Stimulated activated effector memory CD8-positive, alpha-beta T cell treated with anti-CD3 and anti-CD28 coated beads, Interleukin-12 subunit alpha, Interleukin-12 subunit beta, amount 100 ng/mL, for 72 hours (primary cell): Measurements from ENCODE around the gene ULK4.
"Not testable (repeated sequence)": the region's sequence is repeated elsewhere in the genome, so short reads cannot be mapped to it uniquely, and the experiment has no call there.

Experiments
- ATAC-seq: fragments of 150-1000 bp; cut with Tn5 transposase; 2 replicates; pipeline ENCODE4 v1.10.0; 2021
- DNase-seq, 2 donors: peaks; one replicate each; pipeline ENCODE4 v3.0.0; 2021 to 2022; ENCODE audit warnings: low spot score in 2 of 2
- H3K27ac Mint-ChIP-seq: one replicate; pipeline ENCODE4 v1.8.0; 2022; ENCODE audit warnings: mild to moderate bottlenecking, mixed read lengths
- H3K36me3 Mint-ChIP-seq: one replicate; pipeline ENCODE4 v1.8.0; 2022; ENCODE audit warnings: mild to moderate bottlenecking, mixed read lengths
- H3K4me1 Mint-ChIP-seq: one replicate; pipeline ENCODE4 v1.8.0; 2022; ENCODE audit warnings: mixed read lengths
- H3K4me3 Mint-ChIP-seq: one replicate; pipeline ENCODE4 v1.8.0; 2022; ENCODE audit warnings: mild to moderate bottlenecking, mixed read lengths
- H3K9me3 Mint-ChIP-seq: one replicate; pipeline ENCODE4 v1.8.0; 2022; ENCODE audit warnings: mixed read lengths

ULK4 gene

GRCh38 chr3:41556245-41556644, 405.7 kb downstream of the ULK4 start:
- H3K4me1 Mint-ChIP-seq, DNase-seq, H3K27ac Mint-ChIP-seq, H3K9me3 Mint-ChIP-seq, H3K36me3 Mint-ChIP-seq, ATAC-seq, H3K4me3 Mint-ChIP-seq: not testable (repeated sequence)

- H3K9me3 Mint-ChIP-seq: no peaks in the 10 kb centered on the region
Observed at GRCh38 chr3:41532976-41533375, 428.9 kb downstream of the ULK4 start.

GRCh38 chr3:41526995-41527573, 434.8 kb downstream of the ULK4 start:
- H3K27ac Mint-ChIP-seq: no peak overlapping the region
- no peak overlapping the region for H3K4me3 Mint-ChIP-seq

More at GRCh38 chr3:41532976-41533375, 428.9 kb downstream of the ULK4 start:
- Mint-ChIP-seq H3K4me1 (no peaks in the 10 kb centered on the region), H3K36me3 (no peaks in the 10 kb centered on the region), H3K27ac (no peak overlapping the region), H3K4me3 (no peak overlapping the region)
- DNase-seq (no peak), ATAC-seq (no peak)

GRCh38 chr3:41525303-41526064, 436.4 kb downstream of the ULK4 start:
- no peaks in the 10 kb centered on the region for H3K36me3 Mint-ChIP-seq
- H3K27ac Mint-ChIP-seq: no peak overlapping the region
- no peak overlapping the region for H3K4me3 Mint-ChIP-seq
- DNase-seq (no peak), ATAC-seq (no peak)
- H3K4me1 Mint-ChIP-seq: no peaks in the 10 kb centered on the region
- no peaks in the 10 kb centered on the region for H3K9me3 Mint-ChIP-seq

More at GRCh38 chr3:41526995-41527573, 434.8 kb downstream of the ULK4 start:
- Mint-ChIP-seq H3K9me3 (no peaks in the 10 kb centered on the region), H3K4me1 (no peaks in the 10 kb centered on the region), H3K36me3 (no peaks in the 10 kb centered on the region)
- DNase-seq: no peak
- no peak for ATAC-seq

GRCh38 chr3:41523897-41524296, 438.0 kb downstream of the ULK4 start:
- no peaks in the 10 kb centered on the region for H3K36me3 Mint-ChIP-seq
- no peak overlapping the region for H3K4me3 Mint-ChIP-seq
- H3K9me3 Mint-ChIP-seq: no peaks in the 10 kb centered on the region
- DNase-seq (no peak), ATAC-seq (no peak)
- H3K4me1 Mint-ChIP-seq: no peaks in the 10 kb centered on the region
- no peak overlapping the region for H3K27ac Mint-ChIP-seq

GRCh38 chr3:41522612-41523011, 439.3 kb downstream of the ULK4 start:
- H3K4me3 Mint-ChIP-seq: no peak overlapping the region
- H3K36me3 Mint-ChIP-seq: no peaks in the 10 kb centered on the region
- H3K4me1 Mint-ChIP-seq: no peaks in the 10 kb centered on the region
- ATAC-seq (no peak), DNase-seq (no peak)
- H3K9me3 Mint-ChIP-seq: no peaks in the 10 kb centered on the region
- H3K27ac Mint-ChIP-seq: no peak overlapping the region

- no peak overlapping the region for H3K27ac Mint-ChIP-seq
- H3K9me3 Mint-ChIP-seq: peaks cover 5% of the 10 kb centered on the region
- no peaks in the 10 kb centered on the region for H3K36me3 Mint-ChIP-seq
- no peak overlapping the region for H3K4me3 Mint-ChIP-seq
- H3K4me1 Mint-ChIP-seq: no peaks in the 10 kb centered on the region
- ATAC-seq: no peak
- DNase-seq: no peak
Observed at GRCh38 chr3:41521010-41521655, 440.8 kb downstream of the ULK4 start.

- H3K36me3 Mint-ChIP-seq: no peaks in the 10 kb centered on the region
- DNase-seq: no peak
- ATAC-seq: no peak
- no peaks in the 10 kb centered on the region for H3K4me1 Mint-ChIP-seq
- peaks cover 12% of the 10 kb centered on the region for H3K9me3 Mint-ChIP-seq
- H3K4me3 Mint-ChIP-seq: no peak overlapping the region
- no peak overlapping the region for H3K27ac Mint-ChIP-seq
Observed at GRCh38 chr3:41519746-41520145, 442.2 kb downstream of the ULK4 start.

GRCh38 chr3:41518626-41519025, 443.3 kb downstream of the ULK4 start:
- H3K27ac Mint-ChIP-seq: no peak overlapping the region
- H3K9me3 Mint-ChIP-seq: peaks cover 12% of the 10 kb centered on the region
- no peak for ATAC-seq
- no peaks in the 10 kb centered on the region for H3K36me3 Mint-ChIP-seq
- H3K4me3 Mint-ChIP-seq: no peak overlapping the region
- no peak for DNase-seq
- H3K4me1 Mint-ChIP-seq: no peaks in the 10 kb centered on the region

- no peak for DNase-seq
- Mint-ChIP-seq H3K4me1 (no peaks in the 10 kb centered on the region), H3K4me3 (no peak overlapping the region), H3K27ac (no peak overlapping the region), H3K36me3 (no peaks in the 10 kb centered on the region), H3K9me3 (peaks cover 24% of the 10 kb centered on the region)
- ATAC-seq: no peak
Observed at GRCh38 chr3:41508063-41508696, 453.7 kb downstream of the ULK4 start.

GRCh38 chr3:41507336-41508062, 454.4 kb downstream of the ULK4 start:
- no peak for ATAC-seq
- no peak for DNase-seq
- no peaks in the 10 kb centered on the region for H3K4me1 Mint-ChIP-seq
- no peak overlapping the region for H3K27ac Mint-ChIP-seq
- no peaks in the 10 kb centered on the region for H3K36me3 Mint-ChIP-seq
- no peak overlapping the region for H3K4me3 Mint-ChIP-seq
- H3K9me3 Mint-ChIP-seq: peaks cover 18% of the 10 kb centered on the region

GRCh38 chr3:41503998-41504623, 457.8 kb downstream of the ULK4 start:
- ATAC-seq (no peak), DNase-seq (no peak)
- Mint-ChIP-seq H3K9me3 (peaks cover 4% of the 10 kb centered on the region), H3K4me1 (no peaks in the 10 kb centered on the region), H3K4me3 (no peak overlapping the region), H3K27ac (no peak overlapping the region), H3K36me3 (no peaks in the 10 kb centered on the region)

- DNase-seq (no peak), ATAC-seq (no peak)
- Mint-ChIP-seq H3K4me1 (no peaks in the 10 kb centered on the region), H3K9me3 (no peaks in the 10 kb centered on the region), H3K4me3 (no peak overlapping the region), H3K27ac (no peak overlapping the region), H3K36me3 (no peaks in the 10 kb centered on the region)
Observed at GRCh38 chr3:41502481-41502880, 459.4 kb downstream of the ULK4 start.

GRCh38 chr3:41502023-41502422, 459.9 kb downstream of the ULK4 start:
- Mint-ChIP-seq H3K27ac (no peak overlapping the region), H3K4me3 (no peak overlapping the region), H3K36me3 (no peaks in the 10 kb centered on the region), H3K9me3 (no peaks in the 10 kb centered on the region), H3K4me1 (no peaks in the 10 kb centered on the region)
- DNase-seq: no peak
- ATAC-seq: no peak

GRCh38 chr3:41498847-41499246, 463.1 kb downstream of the ULK4 start:
- DNase-seq (no peak), ATAC-seq (no peak)
- Mint-ChIP-seq H3K36me3 (no peaks in the 10 kb centered on the region), H3K27ac (no peak overlapping the region), H3K4me3 (no peak overlapping the region), H3K4me1 (no peaks in the 10 kb centered on the region), H3K9me3 (no peaks in the 10 kb centered on the region)
